ENCODE results near the gene S100A2.
"Not testable (repeated sequence)": the region's sequence is repeated elsewhere in the genome, so short reads cannot be mapped to it uniquely, and the experiment has no call there.

The S100A2 gene

GRCh38 chr1:153535242-153536011 is 30.2 kb downstream of the S100A2 start, which contains the start of gene S100A6:
TSS of gene S100A6 (minus strand) at chr1:153535991. CDS start at chr1:153535339, 652 bp downstream.
- H3K27ac ChIP-seq, result peak within 1 kb of the TSS; percentile 98
- DNase-seq (ENCODE audit: low read depth, low spot score), result no peak

DNA sequence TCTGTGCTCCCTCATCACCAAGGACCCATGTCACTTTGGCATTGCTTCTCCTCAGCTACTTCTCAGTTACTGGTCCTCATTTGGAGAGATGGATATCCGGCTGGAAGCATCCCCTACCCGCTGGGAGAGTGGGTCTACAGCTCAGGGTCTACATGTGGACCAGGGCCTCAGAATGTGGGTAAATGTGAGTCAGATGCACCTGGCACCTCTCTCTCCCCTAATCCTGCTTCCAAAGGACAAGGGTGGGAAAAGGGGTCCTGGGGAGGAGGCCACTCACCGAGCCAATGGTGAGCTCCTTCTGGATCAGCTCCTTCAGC is 30.8 kb downstream of the S100A2 start:
- DNase-seq (ENCODE audit: low read depth, low spot score), result no peak
- peak overlapping the region; percentile 98 for H3K27ac ChIP-seq

- DNase-seq (ENCODE audit: low read depth, low spot score), result no peak
These were observed 31.3 kb downstream of the S100A2 start for GRCh38 chr1:153534226-153534924.

DNA sequence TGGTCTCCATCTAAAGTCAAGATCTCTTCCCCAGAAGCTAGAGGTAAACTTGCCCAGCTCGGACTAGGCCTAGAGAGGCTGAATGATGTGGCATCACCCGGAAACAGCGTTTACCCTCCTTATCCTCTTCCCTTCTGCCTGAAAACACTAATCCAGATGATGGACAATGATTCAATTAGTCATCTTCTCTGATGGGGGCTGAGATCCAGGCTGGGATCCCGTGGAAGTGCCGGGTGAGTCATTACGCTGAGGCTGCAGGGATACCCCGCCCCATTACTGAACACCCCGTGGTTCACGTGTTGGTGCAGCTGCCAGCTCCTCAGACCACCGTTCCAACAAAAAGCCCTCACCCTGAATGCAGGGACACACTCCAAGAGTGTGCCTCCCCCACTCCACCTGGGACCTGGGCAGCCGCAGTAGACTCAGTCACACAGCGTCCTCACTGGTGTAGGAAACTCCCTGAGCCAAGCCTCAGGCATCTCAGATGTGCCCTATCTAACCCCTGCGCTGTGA is 31.9 kb downstream of the S100A2 start:
- H3K27ac ChIP-seq, result peak overlapping the region; percentile 98
- DNase-seq (ENCODE audit: low read depth, low spot score), result peak; percentile 79

More at GRCh38 chr1:153534226-153534924, 31.3 kb downstream of the S100A2 start:
- peak overlapping the region; percentile 98 for H3K27ac ChIP-seq

GRCh38 chr1:153532769-153533599 is 32.7 kb downstream of the S100A2 start:
- no peak for DNase-seq (ENCODE audit: low read depth, low spot score)
- H3K27ac ChIP-seq, result peak overlapping the region; percentile 98

DNA sequence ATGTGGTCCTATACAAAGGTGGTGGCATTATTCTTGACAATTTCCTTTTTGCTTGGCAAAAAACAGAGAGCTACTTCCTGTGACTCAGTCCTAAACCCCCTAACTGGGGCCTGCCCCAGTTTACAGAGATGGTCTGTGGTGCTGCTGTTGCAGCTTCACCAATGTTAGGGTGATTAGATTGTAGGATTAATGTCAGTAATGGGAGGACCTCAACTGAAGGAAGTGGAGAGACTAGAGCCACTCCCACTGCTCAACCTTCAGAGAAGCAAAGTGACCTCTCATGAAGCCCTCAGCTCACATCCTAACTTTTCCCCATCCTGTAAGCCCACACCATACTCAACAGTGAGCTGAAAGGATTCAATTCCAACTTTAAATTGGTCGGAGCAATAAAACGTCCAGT is 33.5 kb downstream of the S100A2 start:
- no peak for DNase-seq (ENCODE audit: low read depth, low spot score)
- peak overlapping the region; percentile 98 for H3K27ac ChIP-seq

DNA sequence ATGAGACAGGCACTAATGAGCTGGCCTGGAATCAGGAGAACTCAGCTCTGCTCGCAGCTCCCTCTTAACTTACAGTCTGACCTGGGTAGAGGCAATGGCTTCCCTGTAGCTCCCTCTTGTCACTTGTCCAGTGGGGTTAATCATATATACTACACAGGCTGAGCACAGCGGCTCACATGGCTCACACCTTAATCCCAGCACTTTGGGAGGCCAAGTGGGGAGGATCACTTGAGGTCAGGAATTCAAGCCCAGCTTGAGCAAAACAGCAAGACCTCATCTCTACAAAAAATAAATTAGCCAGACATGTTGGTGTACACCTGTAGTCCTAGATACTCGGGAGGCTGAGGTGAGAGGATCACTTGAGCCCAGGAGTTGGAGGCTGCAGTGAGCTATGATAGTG is 34.0 kb downstream of the S100A2 start:
- no peak for DNase-seq (ENCODE audit: low read depth, low spot score)
- H3K27ac ChIP-seq, result peak overlapping the region; percentile 98

- peak overlapping the region; percentile 98 for H3K27ac ChIP-seq
- DNase-seq (ENCODE audit: low read depth, low spot score), result no peak
These were observed 38.0 kb downstream of the S100A2 start for GRCh38 chr1:153527683-153528040.

GRCh38 chr1:153527023-153527682 is 38.5 kb downstream of the S100A2 start:
- peak; percentile 84 for DNase-seq (ENCODE audit: low read depth, low spot score)
- H3K27ac ChIP-seq, result peak overlapping the region; percentile 98

DNA sequence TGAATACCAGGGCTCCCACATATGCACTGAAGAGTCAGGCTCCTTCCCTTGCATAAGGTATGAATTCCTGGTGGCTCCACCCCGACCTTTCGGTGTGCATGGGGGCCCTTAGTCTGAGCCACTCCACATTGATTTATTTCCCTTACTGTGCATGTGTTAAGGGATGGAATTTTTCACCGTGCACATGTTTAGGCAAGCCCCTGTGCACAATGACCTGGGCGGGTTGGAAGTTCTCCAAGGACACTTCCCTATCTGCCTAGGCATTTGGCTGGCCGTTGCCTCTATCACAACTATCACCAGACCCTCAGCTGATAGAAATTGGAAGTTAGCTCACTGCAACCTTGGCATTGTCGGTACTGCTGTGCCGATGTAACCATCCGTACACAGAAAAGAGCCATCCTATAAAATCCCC is 39.5 kb downstream of the S100A2 start:
- peak overlapping the region; percentile 98 for H3K27ac ChIP-seq
- peak; percentile 69 for DNase-seq (ENCODE audit: low read depth, low spot score)

GRCh38 chr1:153525088-153525728 is 40.4 kb downstream of the S100A2 start:
- peak overlapping the region; percentile 98 for H3K27ac ChIP-seq
- DNase-seq (ENCODE audit: low read depth, low spot score), result no peak

DNA sequence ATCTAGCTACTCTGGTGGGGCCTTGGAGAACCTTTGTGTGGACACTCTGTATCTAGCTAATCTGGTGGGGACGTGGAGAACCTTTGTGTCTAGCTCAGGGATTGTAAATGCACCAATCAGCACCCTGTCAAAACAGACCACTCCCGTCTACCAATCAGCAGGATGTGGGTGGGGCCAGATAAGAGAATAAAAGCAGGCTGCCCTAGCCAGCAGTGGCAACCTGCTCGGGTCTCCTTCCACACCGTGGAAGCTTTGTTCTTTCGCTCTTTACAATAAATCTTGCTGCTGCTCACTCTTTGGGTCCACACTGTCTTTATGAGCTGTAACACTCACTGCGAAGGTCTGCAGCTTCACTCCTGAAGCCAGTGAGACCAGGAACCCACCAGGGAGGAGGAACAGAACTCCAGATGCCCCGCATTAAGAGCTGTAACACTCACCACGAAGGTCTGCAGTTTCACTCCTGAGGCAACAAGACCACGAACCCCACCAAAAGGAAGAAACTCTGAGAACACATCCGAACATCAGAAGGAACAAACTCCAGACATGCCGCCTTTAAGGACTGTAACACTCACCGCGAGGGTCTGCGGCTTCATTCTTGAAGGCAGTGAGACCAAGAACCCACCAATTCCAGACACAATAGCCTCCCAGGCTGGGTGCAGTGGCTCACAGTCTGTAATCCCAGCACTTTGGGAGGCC is 43.1 kb downstream of the S100A2 start:
- H3K27ac ChIP-seq; DNase-seq (ENCODE audit: low read depth, low spot score): not testable (repeated sequence)

DNA sequence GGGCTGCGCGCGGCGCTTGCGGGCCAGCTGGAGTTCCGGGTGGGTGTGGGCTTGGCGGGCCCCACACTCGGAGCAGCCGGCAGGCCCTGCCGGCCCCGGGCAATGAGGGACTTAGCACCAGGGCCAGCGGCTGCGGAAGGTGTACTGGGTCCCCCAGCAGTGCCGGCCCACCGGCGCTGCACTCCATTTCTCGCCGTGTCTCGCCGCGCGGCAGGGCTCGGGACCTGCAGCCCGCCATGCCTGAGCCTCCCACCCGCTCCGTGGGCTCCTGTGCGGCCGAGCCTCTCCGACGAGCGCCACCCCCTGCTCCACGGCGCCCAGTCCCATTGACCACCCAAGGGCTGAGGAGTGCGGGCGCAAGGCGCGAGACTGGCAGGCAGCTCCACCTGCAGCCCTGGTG is 43.8 kb downstream of the S100A2 start:
- not testable (repeated sequence) for DNase-seq (ENCODE audit: low read depth, low spot score); H3K27ac ChIP-seq

DNA sequence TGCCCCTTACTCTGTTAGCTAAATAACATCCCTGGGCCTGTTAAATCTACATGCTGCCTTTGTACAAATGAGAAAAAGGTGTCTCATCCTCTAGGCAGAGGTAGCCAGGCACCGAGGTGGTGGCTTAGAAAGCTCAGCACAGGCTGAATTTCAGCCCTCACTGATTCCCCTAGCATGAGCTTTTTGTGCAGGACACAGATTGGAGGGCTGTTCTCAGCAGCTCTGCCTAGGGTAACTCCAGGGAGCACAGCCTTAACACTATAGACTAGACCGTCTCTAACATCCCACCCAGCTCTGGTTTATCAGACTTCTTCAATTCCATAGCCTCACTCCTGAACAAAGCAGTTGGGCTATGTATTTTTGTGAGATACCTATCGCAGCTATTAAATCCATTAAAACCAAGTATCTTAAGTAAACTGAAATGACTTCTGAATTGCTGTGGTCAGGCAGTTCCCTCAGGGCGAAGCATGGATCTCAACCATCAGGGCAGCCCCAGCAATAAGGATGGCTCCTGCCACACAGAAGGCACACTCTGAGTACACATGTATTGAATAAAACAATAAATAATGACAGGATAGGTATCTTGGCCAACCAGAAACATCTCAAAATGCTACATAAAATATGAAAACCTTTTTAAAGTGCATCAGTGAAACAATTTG is 44.7 kb downstream of the S100A2 start:
- DNase-seq (ENCODE audit: low read depth, low spot score), result no peak
- H3K27ac ChIP-seq, result no peak overlapping the region

GRCh38 chr1:153520137-153520691 is 45.4 kb downstream of the S100A2 start:
- H3K27ac ChIP-seq; DNase-seq (ENCODE audit: low read depth, low spot score): not testable (repeated sequence)

DNA sequence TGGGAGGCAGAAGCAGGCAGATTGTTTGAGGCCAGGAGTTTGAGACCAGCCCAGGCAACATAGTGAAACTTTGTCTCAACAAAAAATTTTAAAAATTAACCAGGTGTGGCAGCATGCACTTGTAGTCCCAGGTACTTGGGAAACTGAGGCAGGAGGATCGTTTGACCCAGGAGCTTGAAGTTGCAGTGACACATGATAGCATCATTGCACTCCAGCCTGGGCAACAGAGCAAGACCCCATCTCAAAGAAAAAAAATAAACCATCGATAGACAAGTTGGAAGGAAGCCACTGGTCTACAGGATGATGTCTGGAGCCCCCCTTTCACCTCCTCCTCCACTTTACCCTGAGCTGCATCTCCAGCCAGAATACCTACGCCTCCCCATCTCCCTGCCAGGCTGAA is 46.4 kb downstream of the S100A2 start:
- no peak for DNase-seq (ENCODE audit: low read depth, low spot score)
- no peak overlapping the region for H3K27ac ChIP-seq

DNA sequence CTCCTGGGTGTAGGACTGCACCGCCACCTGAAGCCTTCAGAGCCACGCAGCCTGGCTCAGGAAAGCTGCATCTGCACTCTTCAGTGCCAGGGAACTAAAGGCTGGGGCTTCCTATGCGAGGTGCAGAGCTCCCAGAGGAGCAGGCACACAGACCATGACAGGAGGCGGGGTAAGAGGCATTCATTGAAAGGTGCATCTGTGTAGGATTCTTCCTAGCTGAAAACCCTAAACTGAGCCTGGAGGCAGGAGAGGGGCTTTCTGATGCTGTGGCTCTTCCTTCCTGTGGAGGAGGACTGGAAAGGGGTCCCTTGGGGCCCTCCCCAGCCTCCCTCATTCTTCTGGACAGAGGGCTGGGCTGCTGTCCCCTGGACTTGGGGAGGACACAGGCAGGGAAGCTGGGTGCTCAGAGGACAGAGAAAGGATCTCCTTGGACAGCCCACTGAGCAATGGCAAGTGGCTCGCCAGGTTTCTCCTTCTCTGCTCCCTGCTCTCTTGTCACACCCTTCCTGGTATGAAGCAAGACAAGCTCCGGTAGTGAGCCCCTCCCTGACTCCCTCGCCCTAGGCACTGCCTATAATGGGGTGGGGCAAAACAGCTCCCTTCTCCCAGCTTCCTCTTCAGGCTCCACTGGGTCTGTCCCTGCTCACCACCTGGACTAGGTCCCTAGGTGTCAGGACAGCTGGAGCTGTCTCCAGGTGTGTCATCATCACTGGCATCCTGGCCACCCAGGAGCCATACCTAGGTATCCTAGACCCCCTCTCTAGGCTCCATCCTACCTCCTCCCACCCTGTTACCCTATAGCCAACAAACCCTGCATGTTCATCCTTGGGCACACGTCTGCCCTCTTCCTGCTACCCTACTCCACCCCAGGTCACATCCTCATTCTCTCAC is 49.9 kb downstream of the S100A2 start:
- no peak for DNase-seq (ENCODE audit: low read depth, low spot score)
- peak overlapping the region; percentile 84 for H3K27ac ChIP-seq

Data from epithelial cell of prostate (primary cell).